ENCODE measurements around the gene ATP6V1B1.

Gene ATP6V1B1

GRCh38 chr2:70930371-70931329 is 5.0 kb upstream of the ATP6V1B1 start:
- DNase-seq, result no peak

DNA sequence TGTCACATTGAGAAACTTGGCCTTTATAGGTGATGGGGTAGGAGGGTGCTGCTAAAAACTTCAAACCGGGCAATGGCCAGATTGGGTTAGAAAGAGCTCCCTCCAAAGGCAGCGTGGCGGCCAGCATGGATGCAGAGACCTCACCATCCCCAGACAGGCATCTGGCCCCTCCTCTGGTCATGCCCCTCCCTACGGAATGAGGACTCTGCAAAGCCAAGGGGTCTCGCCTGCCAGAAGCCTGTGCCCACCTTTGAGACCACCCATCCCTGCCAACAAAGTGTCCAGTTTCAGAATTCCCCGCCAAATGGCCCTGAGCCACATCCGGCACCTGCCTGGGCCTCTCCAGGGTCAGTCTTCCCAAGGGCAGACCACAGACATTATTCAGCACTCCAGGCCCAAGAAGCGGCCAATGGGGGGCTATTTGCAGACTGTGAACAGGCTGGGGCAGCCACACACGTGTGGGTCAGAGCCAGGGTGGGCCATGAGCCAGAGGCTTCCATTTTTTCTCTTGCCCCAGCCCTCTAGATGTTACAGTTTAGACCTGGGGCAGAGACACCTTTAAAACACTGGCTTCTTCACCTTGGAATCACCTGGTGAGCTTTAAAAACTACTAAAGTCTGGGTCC is 4.2 kb upstream of the ATP6V1B1 start:
- DNase-seq, result no peak

GRCh38 chr2:70932631-70933230 is 3.0 kb upstream of the ATP6V1B1 start:
- DNase-seq, result no peak

- no peak for DNase-seq
Observed at GRCh38 chr2:70934981-70935380, 719 bp upstream of the ATP6V1B1 start.

- no peak for DNase-seq
Observed at GRCh38 chr2:70936165-70936978, 672 bp downstream of the ATP6V1B1 start.

DNA sequence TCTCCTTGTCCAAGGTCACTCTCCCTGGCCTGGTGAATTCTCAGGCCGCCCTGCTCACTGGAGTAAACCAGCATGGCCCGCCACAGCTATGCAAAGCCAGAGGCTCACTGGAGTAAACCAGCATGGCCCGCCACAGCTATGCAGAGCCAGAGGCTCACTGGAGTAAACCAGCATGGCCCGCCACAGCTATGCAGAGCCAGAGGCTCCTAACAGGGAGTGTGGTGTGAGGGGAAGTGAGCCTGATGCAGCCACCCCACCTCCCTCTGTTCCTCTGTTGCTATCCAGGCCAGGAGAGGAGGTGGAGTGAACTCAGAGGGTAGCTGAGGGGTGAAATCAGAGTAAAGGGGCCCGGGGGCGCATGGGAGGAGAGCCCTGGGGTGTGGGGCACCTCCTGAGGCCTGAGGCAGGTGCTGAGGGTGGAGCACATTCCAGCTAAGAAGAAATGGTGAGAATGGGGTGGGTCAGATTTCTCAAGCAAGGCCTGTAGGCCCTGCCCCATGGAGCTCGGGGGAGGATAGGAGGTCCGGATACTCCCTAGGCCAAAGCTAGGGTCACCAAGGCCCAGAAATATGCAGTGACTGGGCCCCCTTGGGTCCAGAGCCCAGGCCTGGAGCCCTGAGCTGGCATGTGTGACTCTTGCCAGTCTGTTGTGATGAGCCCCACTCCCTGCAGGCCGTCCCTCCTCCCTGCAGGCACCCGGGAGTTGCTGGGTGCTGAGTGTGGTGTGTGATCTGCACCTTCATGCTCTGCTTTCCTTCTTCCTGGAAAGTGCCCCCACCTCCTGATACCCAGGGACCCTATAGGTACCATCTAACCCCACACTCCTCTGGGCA is 1.5 kb downstream of the ATP6V1B1 start:
- DNase-seq, result no peak

DNA sequence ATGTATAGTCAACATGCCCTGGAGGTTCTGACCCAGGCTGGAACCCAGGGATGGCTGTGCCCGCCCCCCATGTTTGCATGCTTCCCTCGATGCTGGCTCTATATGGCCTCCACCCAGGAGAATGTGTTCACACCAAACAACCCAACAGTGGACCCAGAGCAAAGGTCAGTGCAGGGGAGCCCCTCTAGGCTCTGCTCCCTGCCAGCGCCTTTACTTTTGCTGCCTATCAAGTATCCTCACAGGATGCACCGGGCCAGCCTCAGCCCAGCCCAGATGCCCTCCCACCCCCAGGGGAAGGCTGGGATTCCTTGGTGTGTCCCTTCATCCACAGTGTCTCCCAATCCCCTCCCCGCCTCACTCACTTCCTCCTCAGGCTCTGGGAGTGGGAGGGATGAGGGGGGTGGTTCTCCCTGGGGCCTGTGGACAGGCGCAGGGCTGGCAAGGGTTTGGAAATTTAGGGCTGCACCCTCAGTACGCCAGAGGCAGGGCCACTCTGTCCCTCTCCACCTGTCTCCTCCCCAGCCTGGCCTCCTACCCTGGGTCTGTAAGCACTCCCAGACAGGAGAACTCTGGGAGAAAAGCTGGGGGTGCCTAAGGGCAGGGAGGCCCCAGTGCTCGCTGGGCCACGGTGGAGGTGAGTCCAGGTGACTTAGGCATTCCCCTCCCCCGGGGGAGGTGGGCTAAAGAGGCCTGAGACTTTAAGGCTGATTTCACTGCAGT is 2.3 kb downstream of the ATP6V1B1 start:
- no peak for DNase-seq

GRCh38 chr2:70938586-70938950 is 2.9 kb downstream of the ATP6V1B1 start:
- DNase-seq, result no peak

DNA sequence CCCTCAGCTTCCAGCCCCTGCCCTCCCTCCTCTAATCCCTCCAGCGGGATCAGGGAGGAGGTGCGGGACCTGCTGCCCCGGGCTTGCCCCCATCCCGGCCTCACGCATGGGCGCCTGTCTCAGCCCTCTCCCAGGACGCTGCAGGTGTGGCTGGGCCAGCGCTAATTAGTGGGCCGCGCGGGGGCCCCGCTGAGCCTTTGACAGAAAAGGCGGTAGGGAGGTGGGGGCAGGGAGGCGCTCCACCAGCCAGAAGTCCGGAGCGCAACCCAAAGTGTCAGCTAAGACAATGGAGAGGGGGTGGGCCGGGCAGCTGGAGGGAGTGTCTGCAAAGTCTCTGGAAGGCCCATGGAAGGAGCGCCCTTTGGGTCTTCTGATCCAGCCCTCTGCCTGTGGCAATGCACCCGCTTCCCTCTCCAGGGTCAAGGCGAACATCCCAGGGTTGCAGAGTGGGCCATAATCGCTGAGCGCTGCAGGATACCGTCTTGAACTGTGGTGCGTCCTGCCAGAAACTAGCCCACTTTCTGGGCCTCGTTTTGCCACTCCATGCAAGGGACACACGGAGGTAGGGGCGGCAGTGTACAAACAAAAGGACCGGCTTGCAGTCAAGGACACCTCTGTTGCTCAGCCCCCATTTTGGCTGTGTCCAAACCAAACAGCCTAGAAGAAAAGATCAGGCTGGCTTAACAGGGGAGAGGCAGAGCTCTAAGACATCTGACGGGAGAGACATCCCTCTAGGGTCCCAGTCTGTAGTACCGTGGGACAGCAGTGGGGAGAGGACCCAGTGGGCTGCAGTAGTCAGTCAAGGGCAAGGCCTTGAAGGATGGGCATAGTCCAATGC is 3.5 kb downstream of the ATP6V1B1 start:
- no peak for DNase-seq

DNA sequence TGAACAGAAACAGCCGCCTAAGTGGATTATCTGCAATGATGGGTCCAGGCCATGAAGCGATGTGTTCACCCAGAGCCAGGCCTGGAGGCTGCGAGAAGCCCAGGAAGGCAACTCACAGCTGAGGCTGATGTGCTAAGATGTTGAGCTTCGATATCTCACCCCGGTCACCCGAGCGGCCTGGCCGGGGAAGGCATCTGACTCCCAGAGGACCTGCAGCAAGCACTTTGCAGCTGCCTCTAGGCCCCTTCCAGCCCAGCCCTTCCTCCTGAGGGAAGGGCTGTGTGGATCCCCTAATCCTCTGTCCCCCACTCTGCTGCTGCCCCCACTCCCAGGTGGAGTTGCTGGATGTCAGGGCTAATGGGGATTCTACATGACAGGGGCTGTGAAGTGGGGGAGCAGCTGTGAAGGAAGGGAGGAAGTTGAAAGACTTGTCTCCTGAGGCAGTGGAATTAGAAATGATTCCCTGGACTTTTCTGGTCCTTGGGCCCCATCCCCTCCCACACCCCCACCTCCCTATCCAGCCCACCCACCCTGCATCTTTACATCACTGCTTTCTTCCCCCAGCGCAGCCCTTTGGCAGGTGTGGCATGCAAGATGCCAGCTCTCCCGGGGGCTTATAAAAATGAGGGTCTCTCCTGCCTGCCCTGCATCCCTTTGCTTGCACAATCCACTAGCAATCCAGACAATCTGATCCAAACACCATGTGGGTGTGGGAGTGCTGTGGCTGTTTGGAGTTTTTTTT is 4.3 kb downstream of the ATP6V1B1 start:
- DNase-seq, result no peak

DNA sequence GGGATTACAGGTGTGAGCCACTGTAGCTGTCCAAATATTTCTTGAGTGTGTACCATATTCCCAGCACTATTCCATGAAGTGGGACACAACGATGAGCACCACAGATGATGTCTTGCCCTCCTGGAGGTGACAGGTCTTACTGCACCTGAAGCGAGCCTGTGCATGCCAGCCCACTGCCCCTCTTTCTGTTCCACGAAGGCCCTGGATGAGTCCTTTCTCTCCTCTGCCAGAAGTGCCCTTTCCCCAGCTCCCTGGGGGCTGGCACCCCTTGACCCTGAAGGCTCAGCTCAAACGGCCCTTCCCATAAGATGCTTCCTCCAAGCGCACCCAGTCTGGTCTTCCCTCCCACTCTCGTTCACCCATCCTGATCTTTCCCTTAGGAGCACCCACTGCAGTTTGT is 5.5 kb downstream of the ATP6V1B1 start:
- DNase-seq, result no peak

DNA sequence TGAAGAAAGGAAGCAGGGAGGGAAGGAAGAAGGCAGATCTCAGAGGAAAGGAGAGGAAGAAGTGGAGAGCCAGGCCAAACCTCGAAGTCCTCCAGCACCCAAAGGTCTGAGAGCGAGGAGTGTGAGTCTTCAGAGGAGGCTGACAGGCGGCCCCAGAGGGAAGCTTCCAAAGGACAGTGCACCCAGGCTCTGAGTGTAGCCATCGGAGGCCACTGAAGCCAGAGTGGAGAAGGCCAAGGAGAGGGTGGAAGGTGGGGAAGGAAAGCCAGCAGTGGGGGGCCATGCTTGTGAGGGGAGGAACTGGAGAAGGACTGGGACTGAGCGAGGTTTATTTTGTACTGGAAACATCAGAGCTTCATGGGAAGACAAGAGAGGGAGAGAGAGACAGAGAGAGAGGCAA is 6.0 kb downstream of the ATP6V1B1 start:
- no peak for DNase-seq

DNA sequence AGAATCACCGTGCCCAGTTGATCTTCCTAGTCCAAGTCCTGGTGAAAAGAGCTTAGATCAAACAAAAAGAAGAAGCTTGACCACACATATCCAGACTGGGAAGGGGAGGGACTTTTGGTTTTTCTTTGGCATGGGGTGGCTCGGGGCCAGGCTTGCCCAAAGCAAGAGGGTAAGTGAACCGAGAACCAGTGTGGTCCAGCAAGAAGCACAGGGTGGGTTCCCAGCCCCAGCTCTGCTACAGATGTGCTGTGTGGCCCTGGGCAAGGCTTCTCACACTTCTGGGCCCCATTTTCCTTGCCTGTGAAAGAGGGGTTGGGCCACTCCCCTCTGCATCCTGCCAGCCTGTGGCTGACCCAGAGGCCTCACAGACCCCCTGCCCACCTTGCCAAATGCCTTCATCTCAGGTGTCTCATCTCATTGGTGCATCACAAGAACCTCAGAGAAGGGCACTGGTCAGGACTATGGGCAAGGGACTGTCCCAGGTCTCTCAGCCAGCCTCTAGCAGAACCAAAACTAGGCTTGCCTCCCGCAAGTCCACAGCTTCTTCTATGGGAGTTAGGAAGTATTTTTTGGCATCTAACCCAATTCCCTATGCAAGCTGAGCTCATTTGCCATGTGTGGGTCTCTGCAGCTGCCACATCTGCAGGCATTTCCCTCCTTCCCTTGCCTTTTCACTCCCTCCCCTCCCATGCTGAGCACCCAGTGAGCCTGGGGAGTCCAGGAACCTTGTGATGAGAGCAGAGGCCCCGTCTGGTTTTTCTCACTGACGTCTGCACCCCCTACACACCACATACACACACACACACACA is 6.9 kb downstream of the ATP6V1B1 start:
- no peak for DNase-seq

GRCh38 chr2:70943205-70943871 is 7.6 kb downstream of the ATP6V1B1 start:
- DNase-seq, result no peak

DNA sequence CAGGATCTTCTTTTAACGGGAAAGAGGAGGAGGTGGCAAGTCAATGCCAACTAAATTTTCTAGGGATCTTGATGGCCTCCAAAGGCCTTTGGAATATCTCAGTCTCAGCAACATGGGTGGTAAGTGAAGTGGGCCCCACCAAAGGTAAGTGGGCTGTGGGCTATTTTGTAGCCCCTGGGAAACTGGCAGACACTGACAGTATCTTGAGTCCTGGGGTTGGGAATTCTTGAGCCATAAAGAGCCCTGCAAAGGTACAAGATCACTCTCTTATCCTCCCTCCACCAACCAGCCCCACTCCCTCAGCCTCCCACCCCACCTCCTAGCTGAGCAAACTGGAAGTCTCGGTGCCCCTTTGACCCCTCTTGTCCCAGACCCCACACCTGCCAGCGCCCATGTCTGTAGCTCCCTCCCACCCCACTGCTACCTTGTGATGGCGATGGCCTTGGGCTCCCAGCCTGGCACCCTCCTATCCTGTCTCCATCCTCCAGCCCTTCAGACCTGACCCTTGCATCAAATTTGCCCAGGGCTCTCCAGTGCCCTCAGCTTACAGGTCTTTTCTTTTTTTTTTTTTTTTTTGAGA is 8.5 kb downstream of the ATP6V1B1 start:
- no peak for DNase-seq

DNA sequence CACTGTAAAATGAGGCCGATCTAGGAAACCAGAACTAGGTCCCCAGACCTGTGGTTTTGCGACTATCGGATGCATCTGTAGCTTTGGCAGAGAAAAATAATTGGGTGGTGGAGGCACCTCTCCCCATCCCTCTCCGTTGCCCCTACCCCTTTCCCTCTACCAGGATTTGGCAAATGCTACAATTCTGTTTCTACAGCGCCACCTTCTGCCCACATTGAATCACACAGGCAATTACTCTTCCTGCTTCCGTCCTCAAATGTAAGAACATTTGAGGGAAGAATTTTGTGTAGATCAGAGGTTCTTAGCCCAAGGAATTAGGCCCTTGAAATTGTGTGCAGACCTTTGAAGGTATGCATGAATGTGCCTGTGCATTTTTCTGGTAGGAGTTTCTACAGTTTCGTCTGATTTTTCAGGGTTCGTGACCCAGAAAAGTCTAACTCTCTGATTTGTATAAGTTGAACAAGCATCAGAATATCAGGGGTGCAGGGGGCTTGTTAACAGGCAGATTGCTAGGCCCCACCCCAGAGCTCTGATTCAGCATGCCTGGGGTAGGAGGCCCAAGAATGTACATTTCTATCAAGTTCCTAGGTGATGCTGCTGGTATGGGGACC is 11.2 kb downstream of the ATP6V1B1 start:
- peak; percentile 50 for DNase-seq

- no peak for DNase-seq
Observed at GRCh38 chr2:70947556-70948184, 12.0 kb downstream of the ATP6V1B1 start.
